IMR-90 (cell line): ENCODE results near the gene SLC4A4. TPM values are rescaled to one million over a fixed set of nuclear protein-coding genes. Genes with fewer than 3 reads are reported as not detected.

ENCODE experiments used
- ATAC-seq: fragments of 200-7000 bp; cut with Tn5 transposase; 2 replicates; pipeline ENCODE4 v1.9.1; 2020; ENCODE audit warnings: low read depth, mild to moderate bottlenecking, moderate library complexity
- BruUV-seq: library from RNA; stranded (reverse); fragments of 400-500 nt; replicated peaks from 2 replicates; lab custom pipeline; 2021; lab: Mats Ljungman, UMichigan
- CTCF ChIA-PET: fragments of 300-600 bp; formaldehyde crosslinking; extraction: SDS; loops from one replicate; lab custom pipeline; 2021; ENCODE audit warnings: antibody characterized with exemption; lab: Yijun Ruan, JAX
- POLR2A ChIA-PET: fragments of 300-600 bp; sonication (Branson Sonifier 250); formaldehyde crosslinking; loops from one replicate; lab custom pipeline; 2022; ENCODE audit warnings: antibody characterized with exemption; ENCODE audit not compliant: unreplicated experiment; lab: Charles Lee
- DNase-seq: peaks from one replicate; pipeline ENCODE4 v3.0.0; 2013
- H2AFZ ChIP-seq: replicated peaks from 2 replicates; pipeline ENCODE3; 2013; ENCODE audit warnings: low read length, mild to moderate bottlenecking; ENCODE audit not compliant: poor library complexity
- H2AK5ac ChIP-seq: 2 replicates; pipeline ENCODE4 v1.6.1; 2013; ENCODE audit warnings: low read depth, low read length, inconsistent platforms
- H2AK9ac ChIP-seq: replicated peaks from 2 replicates; pipeline ENCODE3; 2013; ENCODE audit warnings: mild to moderate bottlenecking, low read depth, low read length, moderate library complexity; ENCODE audit not compliant: poor library complexity
- H2BK120ac ChIP-seq: 2 replicates; pipeline ENCODE4 v1.6.1; 2013; ENCODE audit warnings: low read depth, low read length, inconsistent platforms
- H2BK15ac ChIP-seq: 3 replicates; pipeline ENCODE4 v1.6.1; 2013; ENCODE audit warnings: low read depth, low read length, inconsistent platforms
- H2BK20ac ChIP-seq: 2 replicates; pipeline ENCODE4 v1.6.1; 2013; ENCODE audit warnings: low read depth, mild to moderate bottlenecking, inconsistent platforms, low read length, moderate library complexity
- H2BK5ac ChIP-seq: 2 replicates; pipeline ENCODE4 v1.6.1; 2013; ENCODE audit warnings: mild to moderate bottlenecking, low read depth, low read length, inconsistent platforms; ENCODE audit not compliant: poor library complexity, severe bottlenecking
- H3K14ac ChIP-seq: replicated peaks from 2 replicates; pipeline ENCODE4 v1.6.1; 2013; ENCODE audit warnings: low read depth, low read length, inconsistent platforms
- H3K18ac ChIP-seq: 2 replicates; pipeline ENCODE4 v1.6.1; 2013; ENCODE audit warnings: low read depth, low read length, control low read depth
- H3K23ac ChIP-seq: 2 replicates; pipeline ENCODE4 v1.6.1; 2013; ENCODE audit warnings: low read depth, low read length, inconsistent platforms
- H3K27ac ChIP-seq: 2 replicates; pipeline ENCODE4 v1.5.1; 2013; ENCODE audit warnings: mild to moderate bottlenecking, control low read depth, low read length; ENCODE audit not compliant: insufficient read depth
- H3K27me3 ChIP-seq: 2 replicates; pipeline ENCODE4 v1.6.1; 2013; ENCODE audit warnings: low read length; ENCODE audit not compliant: control insufficient read depth, insufficient read depth
- H3K36me3 ChIP-seq: 2 replicates; pipeline ENCODE4 v1.6.1; 2013; ENCODE audit warnings: low read length, mixed read lengths; ENCODE audit not compliant: control insufficient read depth, insufficient read depth
- H3K4ac ChIP-seq: 2 replicates; pipeline ENCODE4 v1.6.1; 2013; ENCODE audit warnings: low read depth, low read length, inconsistent platforms
- H3K4me1 ChIP-seq: 2 replicates; pipeline ENCODE4 v1.6.1; 2013; ENCODE audit warnings: low read length, mixed read lengths; ENCODE audit not compliant: control insufficient read depth, insufficient read depth
- H3K4me2 ChIP-seq: 2 replicates; pipeline ENCODE4 v1.6.1; 2013; ENCODE audit warnings: low read depth, mild to moderate bottlenecking, control low read depth, low read length, moderate library complexity
- H3K4me3 ChIP-seq: 2 replicates; pipeline ENCODE4 v1.5.1; 2013; ENCODE audit warnings: low read depth, mild to moderate bottlenecking, control low read depth, low read length, moderate library complexity; ENCODE audit not compliant: insufficient read depth
- H3K56ac ChIP-seq: 2 replicates; pipeline ENCODE4 v1.6.1; 2013; ENCODE audit warnings: low read length, inconsistent platforms; ENCODE audit not compliant: insufficient read depth; ENCODE audit errors: extremely low read depth
- H3K79me1 ChIP-seq, 2 experiments: 2 replicates each; pipeline ENCODE4 v1.6.1; 2013; ENCODE audit warnings: low read length in 2 of 2, inconsistent platforms in 1 of 2, low read depth in 1 of 2
- H3K9ac ChIP-seq: 2 replicates; pipeline ENCODE4 v1.6.1; 2013; ENCODE audit warnings: low read depth, low read length, control low read depth
- H3K9me1 ChIP-seq: 2 replicates; pipeline ENCODE4 v1.6.1; 2013; ENCODE audit warnings: low read length, inconsistent platforms; ENCODE audit not compliant: insufficient read depth
- H3K9me3 ChIP-seq: 2 replicates; pipeline ENCODE4 v1.6.1; 2013; ENCODE audit warnings: low read length; ENCODE audit not compliant: control insufficient read depth, insufficient read depth
- H4K20me1 ChIP-seq: 2 replicates; pipeline ENCODE4 v1.6.1; 2013; ENCODE audit warnings: low read length, inconsistent platforms; ENCODE audit not compliant: insufficient read depth
- H4K5ac ChIP-seq: 2 replicates; pipeline ENCODE4 v1.6.1; 2013; ENCODE audit warnings: mild to moderate bottlenecking, low read depth, low read length, control low read depth
- H4K8ac ChIP-seq, 2 experiments: 2 replicates each; pipeline ENCODE4 v1.6.1; 2013; ENCODE audit warnings: low read depth in 2 of 2, low read length in 2 of 2, control low read depth in 1 of 2, inconsistent platforms in 1 of 2
- H4K91ac ChIP-seq: 2 replicates; pipeline ENCODE4 v1.6.1; 2013; ENCODE audit warnings: low read depth, low read length, inconsistent platforms; ENCODE audit not compliant: insufficient read depth
- CEBPB ChIP-seq: IDR thresholded peaks from 2 replicates; pipeline ENCODE4 v1.6.1; 2012; ENCODE audit warnings: low read depth, low read length, improper control_type of control experiment
- MAZ ChIP-seq: IDR thresholded peaks from 2 replicates; pipeline ENCODE4 v1.6.1; 2012; ENCODE audit warnings: low read depth, mild to moderate bottlenecking, low read length, improper control_type of control experiment, moderate library complexity, borderline replicate concordance
- NFE2L2 ChIP-seq: fragments of 150-350 bp; IDR thresholded peaks from 2 replicates; pipeline ENCODE4 v1.6.1; 2016; ENCODE audit warnings: low read depth, mild to moderate bottlenecking, low read length
- POLR2A ChIP-seq: IDR thresholded peaks from 2 replicates; pipeline ENCODE4 v1.6.1; 2012; ENCODE audit warnings: mild to moderate bottlenecking, low read depth, low read length
- RCOR1 ChIP-seq: IDR thresholded peaks from 2 replicates; pipeline ENCODE4 v1.6.1; 2012; ENCODE audit warnings: mild to moderate bottlenecking, low read length, improper control_type of control experiment; ENCODE audit not compliant: insufficient replicate concordance
- SMC3 ChIP-seq: fragments of 150-350 bp; IDR thresholded peaks from 2 replicates; pipeline ENCODE4 v1.6.1; 2016; ENCODE audit warnings: low read depth, mild to moderate bottlenecking, antibody characterized with exemption, low read length, moderate library complexity
- USF2 ChIP-seq: fragments of 150-350 bp; IDR thresholded peaks from 2 replicates; pipeline ENCODE4 v1.6.1; 2017; ENCODE audit warnings: mild to moderate bottlenecking, antibody characterized with exemption, low read length, low read depth
- WGBS, 2 experiments: methylation state at CpG; one replicate each; pipeline versions ENCODE4 v1.1.5 to v1.1.7; 2013; ENCODE audit warnings: missing lambda C conversion rate in 2 of 2; ENCODE audit not compliant: insufficient read length in 1 of 2; ENCODE audit errors: extremely low coverage in 2 of 2; 5-methylcytosine and 5-hydroxymethylcytosine counted together
- dilution Hi-C: fragments of 300-500 bp; cut with HindIII; formaldehyde crosslinking; loops from one replicate; pipeline ENCODE4 v1.14.3; 2018; ENCODE audit warnings: low sequenced_read_pairs; ENCODE audit not compliant: unreplicated experiment
- in situ Hi-C: fragments of 300-500 bp; cut with MboI; formaldehyde crosslinking; loops from 3 replicates; pipeline ENCODE4 v1.14.3; 2019; ENCODE audit warnings: low sequenced_read_pairs, inconsistent platforms, mixed read lengths
- intact Hi-C: fragments of 100-400 bp; cut with micrococcal nuclease; formaldehyde crosslinking; loops from 2 replicates; pipeline ENCODE4 v1.10.0; 2022
- polyA plus RNA-seq, 3 experiments: library from polyadenylated mRNA; depleted of rRNA; stranded (reverse); fragments of >200 nt; gene quantifications; 2 replicates each; pipeline ENCODE4 v1.2.3, GENCODE V29; 2012; ENCODE audit warnings: low replicate concordance in 1 of 3
- total RNA-seq: library from RNA; depleted of rRNA; stranded (reverse); fragments of >200 nt; gene quantifications from 2 replicates; pipeline ENCODE4 v1.2.3, GENCODE V29; 2012

Gene SLC4A4
- total and polyA plus RNA-seq, 2 of the 4 experiments (the other 2 are of a cell fraction), result 5.6 to 16.8 TPM

DNA sequence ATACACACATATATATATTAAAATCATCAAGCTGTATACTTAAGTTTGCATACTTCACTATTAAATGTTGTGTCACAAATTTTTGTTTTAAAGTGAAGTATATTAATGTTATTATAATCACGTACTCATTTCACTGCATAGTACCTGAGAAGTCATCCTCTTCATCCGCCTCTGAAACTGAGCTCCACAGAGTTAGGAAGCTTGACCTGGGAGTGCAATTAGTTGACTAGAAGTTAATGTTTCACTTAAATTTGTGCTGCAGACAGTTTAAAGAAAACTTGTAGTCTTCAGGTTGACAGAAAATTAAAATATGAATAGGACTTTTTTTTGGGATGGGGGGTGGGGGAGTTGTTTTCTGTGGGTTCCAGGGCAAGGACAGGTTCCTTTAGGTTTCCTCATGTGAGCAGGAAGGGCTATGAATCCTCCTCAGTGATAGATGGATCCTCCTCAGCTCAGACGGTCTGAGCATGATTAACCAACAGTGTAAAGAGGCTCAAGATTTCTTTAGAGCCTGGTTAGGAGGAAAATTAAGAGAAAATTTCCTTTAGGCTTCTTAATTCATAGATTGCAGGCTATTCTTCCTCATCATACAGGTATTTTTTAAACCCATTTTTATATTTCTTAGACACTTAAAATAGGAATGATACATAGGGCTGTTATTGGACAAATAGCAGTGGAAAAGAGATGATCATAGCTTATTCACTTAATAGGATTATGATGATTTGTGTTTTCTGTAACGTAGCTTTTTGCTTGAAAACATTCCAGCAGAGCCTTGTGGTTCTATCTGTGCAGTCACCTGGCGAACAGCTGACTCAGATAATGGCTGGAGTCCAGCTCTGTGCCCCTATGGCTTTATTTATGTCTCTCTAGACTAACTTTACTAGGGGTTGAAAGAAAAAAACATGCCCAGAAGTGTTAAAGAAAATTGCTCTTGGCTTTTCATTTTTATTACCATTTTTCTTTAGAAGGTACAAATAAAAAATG, 102.7 kb downstream of the SLC4A4 start:
- Histone ChIP-seq H3K14ac (no peak overlapping the region), H4K5ac (no peak overlapping the region), H2AFZ (no peak overlapping the region), H3K4ac (no peak overlapping the region), H3K9me3 (no peaks in the 10 kb centered on the region), H3K4me1 (no peaks in the 10 kb centered on the region), H3K36me3 (peaks cover 11% of the 10 kb centered on the region), H4K91ac (no peak overlapping the region), H3K79me1 (peaks cover 3 to 15% of the 10 kb centered on the region in 2 experiments), H3K18ac (no peak overlapping the region), H4K20me1 (no peaks in the 10 kb centered on the region), H4K8ac (no peak overlapping the region), H2AK9ac (no peak overlapping the region), H2BK15ac (no peak overlapping the region), H3K56ac (no peak overlapping the region), H2BK120ac (no peak overlapping the region), H3K27ac (no peak overlapping the region), H3K9me1 (no peaks in the 10 kb centered on the region), H3K23ac (no peak overlapping the region), H2BK20ac (no peak overlapping the region), H3K4me3 (no peak overlapping the region), H2AK5ac (no peak overlapping the region), H2BK5ac (no peak overlapping the region), H3K4me2 (no peak overlapping the region), H3K9ac (no peak overlapping the region), H3K27me3 (no peaks in the 10 kb centered on the region)
- intact Hi-C loops, result no loop called here
- ATAC-seq (no peak), DNase-seq (peak; percentile 52)
- BruUV-seq, result no TSS peak
- ChIA-PET CTCF (interaction anchor here (0.5 kb wide), 1 partner anchor 123 kb away, joined by 3 read pairs; no protein-coding TSS in a partner anchor), POLR2A (no interaction called here)
- no CpG with 5 or more reads among the region's 5 CpGs for WGBS, 2 experiments
- in situ Hi-C loops, result no loop called here
- dilution Hi-C loops, result no loop called here
- TF ChIP-seq SMC3 (no peak), MAZ (no peak), USF2 (no peak), POLR2A (no peak), NFE2L2 (no peak), CEBPB (no peak), RCOR1 (no peak)
